ENCODE measurements around the gene RASGRF1.

RASGRF1 gene

DNA sequence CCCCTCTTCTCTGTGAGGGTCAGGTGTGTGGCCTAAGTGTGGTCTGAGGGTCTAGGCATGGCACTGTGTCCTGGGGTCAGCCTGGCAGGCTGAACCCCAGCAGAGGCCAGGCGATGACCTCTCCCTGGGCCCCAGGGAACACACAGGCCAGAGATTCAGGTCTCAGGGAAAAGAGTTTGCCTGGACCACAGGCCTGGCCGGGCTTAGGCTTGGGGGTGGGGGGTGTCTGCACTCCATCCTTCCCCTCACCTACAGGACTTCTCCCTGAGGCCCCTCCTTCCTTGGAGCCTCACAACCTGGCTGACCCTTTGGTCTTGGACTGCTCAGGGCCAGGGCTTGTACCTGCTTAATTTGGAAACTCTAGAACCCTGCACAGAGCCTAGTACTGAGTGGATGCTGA, 21.8 kb downstream of the RASGRF1 start:
- H3K27ac ChIP-seq = no peak overlapping the region
- no peak overlapping the region for H3K9ac ChIP-seq
- H3K4me3 ChIP-seq (IDR thresholded peaks at IDR 0.05; ENCODE audit: insufficient read depth, low read depth, low read length) = no peak overlapping the region
- H3K4me1 ChIP-seq (ENCODE audit: low read depth, poor library complexity, severe bottlenecking) = peaks cover 14% of the 10 kb centered on the region
- no peaks in the 10 kb centered on the region for H3K79me2 ChIP-seq (ENCODE audit: insufficient read depth, low read depth)
- TF ChIP-seq, protein P1, sequence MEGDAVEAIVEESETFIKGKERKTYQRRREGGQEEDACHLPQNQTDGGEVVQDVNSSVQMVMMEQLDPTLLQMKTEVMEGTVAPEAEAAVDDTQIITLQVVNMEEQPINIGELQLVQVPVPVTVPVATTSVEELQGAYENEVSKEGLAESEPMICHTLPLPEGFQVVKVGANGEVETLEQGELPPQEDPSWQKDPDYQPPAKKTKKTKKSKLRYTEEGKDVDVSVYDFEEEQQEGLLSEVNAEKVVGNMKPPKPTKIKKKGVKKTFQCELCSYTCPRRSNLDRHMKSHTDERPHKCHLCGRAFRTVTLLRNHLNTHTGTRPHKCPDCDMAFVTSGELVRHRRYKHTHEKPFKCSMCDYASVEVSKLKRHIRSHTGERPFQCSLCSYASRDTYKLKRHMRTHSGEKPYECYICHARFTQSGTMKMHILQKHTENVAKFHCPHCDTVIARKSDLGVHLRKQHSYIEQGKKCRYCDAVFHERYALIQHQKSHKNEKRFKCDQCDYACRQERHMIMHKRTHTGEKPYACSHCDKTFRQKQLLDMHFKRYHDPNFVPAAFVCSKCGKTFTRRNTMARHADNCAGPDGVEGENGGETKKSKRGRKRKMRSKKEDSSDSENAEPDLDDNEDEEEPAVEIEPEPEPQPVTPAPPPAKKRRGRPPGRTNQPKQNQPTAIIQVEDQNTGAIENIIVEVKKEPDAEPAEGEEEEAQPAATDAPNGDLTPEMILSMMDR (conservative IDR thresholded peaks at IDR 0.05; ENCODE audit: low read depth, low read length) = no peak
- no peaks in the 10 kb centered on the region for H3K27me3 ChIP-seq (ENCODE audit: insufficient read depth, low read depth)
- no peak overlapping the region for H3K4me2 ChIP-seq
- H3K36me3 ChIP-seq (ENCODE audit: insufficient read depth) = no peaks in the 10 kb centered on the region
- no peaks in the 10 kb centered on the region for H4K20me1 ChIP-seq (ENCODE audit: insufficient read depth)
- H2AFZ ChIP-seq (ENCODE audit: low read depth) = no peak overlapping the region

DNA sequence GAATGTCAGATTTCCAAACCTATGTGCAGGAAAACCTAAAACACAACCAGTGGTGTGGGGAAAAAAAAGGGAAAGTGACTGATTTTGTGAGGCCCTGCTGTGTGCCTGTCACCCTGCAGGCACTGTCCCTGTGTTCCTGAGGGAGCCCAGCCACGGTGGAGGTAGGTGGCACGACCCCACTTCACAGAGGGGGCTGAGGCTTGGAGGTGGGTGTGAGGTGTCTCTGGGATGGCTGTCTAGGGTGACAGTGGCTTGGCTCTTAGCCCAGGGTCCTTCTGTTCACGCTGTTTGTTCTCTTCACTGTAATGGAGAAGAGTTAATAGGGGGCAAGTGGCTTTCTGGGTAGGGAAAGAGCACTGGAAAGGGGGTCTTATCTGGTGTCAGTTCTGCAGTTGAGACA, 22.6 kb downstream of the RASGRF1 start:
- Histone ChIP-seq H3K36me3 (ENCODE audit: insufficient read depth) (no peaks in the 10 kb centered on the region), H3K4me3 (IDR thresholded peaks at IDR 0.05; ENCODE audit: insufficient read depth, low read depth, low read length) (no peak overlapping the region), H3K4me1 (ENCODE audit: low read depth, poor library complexity, severe bottlenecking) (peaks cover 14% of the 10 kb centered on the region), H4K20me1 (ENCODE audit: insufficient read depth) (no peaks in the 10 kb centered on the region), H3K27ac (no peak overlapping the region), H3K4me2 (no peak overlapping the region), H3K9ac (no peak overlapping the region), H2AFZ (ENCODE audit: low read depth) (no peak overlapping the region), H3K79me2 (ENCODE audit: insufficient read depth, low read depth) (no peaks in the 10 kb centered on the region), H3K27me3 (ENCODE audit: insufficient read depth, low read depth) (no peaks in the 10 kb centered on the region)
- TF ChIP-seq, protein P1 (conservative IDR thresholded peaks at IDR 0.05; ENCODE audit: low read depth, low read length) = no peak

DNA sequence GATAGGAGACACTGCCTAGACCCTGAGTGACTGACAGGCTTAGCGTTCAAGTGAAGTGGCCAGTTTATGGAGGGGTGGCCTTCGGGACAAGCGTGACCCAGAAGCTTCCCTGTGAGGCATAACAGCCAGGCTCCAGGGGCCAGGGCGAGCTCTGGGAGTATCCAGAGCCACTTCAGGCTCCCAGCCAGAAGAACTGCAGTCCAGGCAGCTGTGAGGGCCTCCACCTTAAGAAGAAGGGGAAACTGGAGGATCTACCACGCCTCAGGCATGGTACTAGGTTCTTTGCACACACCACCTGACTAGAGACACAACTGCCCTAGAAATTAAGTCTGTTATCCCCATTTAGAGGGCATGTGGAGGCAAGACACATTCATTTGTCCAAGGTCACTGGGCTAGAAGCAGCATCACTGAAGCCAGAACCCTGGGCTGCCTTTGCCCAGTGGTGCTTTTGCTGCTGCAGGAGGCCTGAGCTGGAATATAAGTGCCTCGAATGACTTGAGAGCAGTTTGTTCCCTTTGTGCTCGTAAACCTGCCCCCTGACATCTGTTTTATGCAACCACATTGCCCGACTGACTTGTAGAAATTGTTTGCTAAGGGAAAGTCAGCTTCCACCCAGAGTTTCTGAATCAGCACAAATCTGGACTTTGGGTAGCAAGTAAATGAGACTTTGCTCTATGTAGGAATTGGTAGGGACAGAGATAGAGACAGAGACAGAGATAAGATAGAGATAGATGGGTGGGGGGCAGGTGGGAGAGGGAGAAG, 23.3 kb downstream of the RASGRF1 start:
- TF ChIP-seq, protein P1 (conservative IDR thresholded peaks at IDR 0.05; ENCODE audit: low read depth, low read length) = no peak
- no peak overlapping the region for H3K9ac ChIP-seq
- no peaks in the 10 kb centered on the region for H3K79me2 ChIP-seq (ENCODE audit: insufficient read depth, low read depth)
- H3K27ac ChIP-seq = no peak overlapping the region
- H3K4me1 ChIP-seq (ENCODE audit: low read depth, poor library complexity, severe bottlenecking) = peaks cover 14% of the 10 kb centered on the region
- H3K27me3 ChIP-seq (ENCODE audit: insufficient read depth, low read depth) = no peaks in the 10 kb centered on the region
- H2AFZ ChIP-seq (ENCODE audit: low read depth) = no peak overlapping the region
- H3K4me3 ChIP-seq (IDR thresholded peaks at IDR 0.05; ENCODE audit: insufficient read depth, low read depth, low read length) = no peak overlapping the region
- H4K20me1 ChIP-seq (ENCODE audit: insufficient read depth) = no peaks in the 10 kb centered on the region
- H3K36me3 ChIP-seq (ENCODE audit: insufficient read depth) = no peaks in the 10 kb centered on the region
- H3K4me2 ChIP-seq = no peak overlapping the region; the same call in 1 of the 2 replicates

DNA sequence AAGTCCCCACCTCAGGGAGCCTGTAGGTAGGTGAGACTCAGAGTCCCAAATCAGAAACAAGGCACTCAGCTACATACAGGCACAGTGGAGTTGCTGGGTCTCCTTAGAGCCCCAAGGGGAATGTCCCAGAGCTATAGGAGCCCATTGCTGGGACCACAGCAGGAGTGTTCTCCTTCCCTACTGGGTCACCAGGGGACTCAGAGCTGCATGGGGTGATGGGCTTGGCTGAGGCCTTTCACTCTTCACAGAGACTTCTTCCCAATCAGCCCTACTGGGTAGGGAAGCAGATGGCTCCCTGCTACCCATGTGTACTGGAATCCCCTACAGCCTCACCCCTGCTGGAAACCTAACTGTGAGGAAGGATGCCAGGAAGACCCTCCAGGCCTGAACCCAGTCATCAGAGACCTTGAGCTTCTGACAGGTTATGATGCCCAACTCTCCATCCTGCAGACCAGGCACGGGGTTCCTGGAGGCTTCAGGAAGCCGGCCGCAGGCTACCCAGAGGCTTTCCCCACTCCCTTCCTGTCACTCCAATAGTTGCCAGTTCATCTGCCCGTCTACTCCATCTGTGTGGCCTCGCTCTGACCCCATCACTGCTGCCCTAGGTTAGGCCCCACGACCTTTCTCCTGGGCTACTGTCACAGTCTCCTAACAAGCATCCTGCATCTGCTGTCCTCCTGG, 24.0 kb downstream of the RASGRF1 start:
- TF ChIP-seq, protein P1 (conservative IDR thresholded peaks at IDR 0.05; ENCODE audit: low read depth, low read length) = no peak
- H3K27ac ChIP-seq = no peak overlapping the region
- no peak overlapping the region for H2AFZ ChIP-seq (ENCODE audit: low read depth)
- no peaks in the 10 kb centered on the region for H3K27me3 ChIP-seq (ENCODE audit: insufficient read depth, low read depth)
- no peak overlapping the region for H3K4me3 ChIP-seq (IDR thresholded peaks at IDR 0.05; ENCODE audit: insufficient read depth, low read depth, low read length)
- peaks cover 14% of the 10 kb centered on the region for H3K4me1 ChIP-seq (ENCODE audit: low read depth, poor library complexity, severe bottlenecking)
- H3K36me3 ChIP-seq (ENCODE audit: insufficient read depth) = no peaks in the 10 kb centered on the region
- H4K20me1 ChIP-seq (ENCODE audit: insufficient read depth) = no peaks in the 10 kb centered on the region
- H3K79me2 ChIP-seq (ENCODE audit: insufficient read depth, low read depth) = no peaks in the 10 kb centered on the region
- no peak overlapping the region for H3K9ac ChIP-seq
- H3K4me2 ChIP-seq = no peak overlapping the region
